ENCODE measurements around the gene FOXN3.

FOXN3 gene

DNA sequence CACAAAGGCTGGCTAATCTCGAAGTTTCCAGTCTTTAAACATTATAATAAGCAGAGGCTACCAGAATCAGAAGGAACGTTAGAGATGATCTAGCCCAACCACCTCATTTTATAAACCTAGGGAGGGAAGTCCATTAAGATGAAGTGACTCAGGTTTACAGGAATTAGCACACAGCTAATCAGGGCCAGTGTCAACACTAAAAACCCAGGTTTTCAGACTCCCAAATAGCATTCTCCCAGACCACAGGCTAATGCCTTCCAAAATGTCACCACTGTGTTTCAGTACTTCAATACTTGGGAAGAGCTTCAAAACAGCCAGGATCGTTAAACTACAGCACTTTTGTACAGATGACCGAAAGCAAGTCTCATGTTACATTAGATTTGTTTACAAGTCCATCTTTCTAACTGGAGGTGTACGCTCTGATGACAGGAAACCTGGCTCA lies 89.2 kb downstream of the FOXN3 start:
- H3K36me3 ChIP-seq (ENCODE audit: control insufficient read depth, insufficient read depth, low read length) = peaks cover 42% of the 10 kb centered on the region
- H3K9ac ChIP-seq (ENCODE audit: low read depth, low read length) = no peak overlapping the region
- no peak overlapping the region for H3K4me3 ChIP-seq (ENCODE audit: low read depth, low read length)
- peak overlapping the region; percentile 20 for H3K27ac ChIP-seq (ENCODE audit: low read depth, low read length)
- H3K9me3 ChIP-seq (ENCODE audit: control insufficient read depth, insufficient read depth, low read length) = no peaks in the 10 kb centered on the region
- no peaks in the 10 kb centered on the region for H3K27me3 ChIP-seq (ENCODE audit: control insufficient read depth, insufficient read depth, low read length)
- H3K4me1 ChIP-seq (ENCODE audit: control insufficient read depth, insufficient read depth, low read length) = peaks cover 10% of the 10 kb centered on the region

DNA sequence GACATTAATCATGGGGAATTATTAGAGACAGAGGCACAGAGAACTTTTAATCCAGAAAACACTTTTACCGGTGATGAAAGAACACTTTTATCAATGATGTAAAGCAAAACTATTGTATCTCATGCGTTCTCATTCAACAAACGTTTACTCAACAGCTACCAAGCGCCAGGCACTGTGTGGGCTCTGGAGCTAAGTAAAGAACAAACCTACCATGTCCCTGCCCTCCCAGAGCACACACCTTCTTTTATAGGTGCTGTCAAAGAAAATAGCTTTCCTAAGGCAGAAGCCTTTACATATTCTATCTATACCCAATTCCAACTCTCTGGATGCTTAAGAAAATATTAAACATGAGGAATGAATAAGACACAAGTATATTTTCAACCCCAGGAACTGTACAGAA lies 91.1 kb downstream of the FOXN3 start:
- Histone ChIP-seq H3K27me3 (ENCODE audit: control insufficient read depth, insufficient read depth, low read length) (no peaks in the 10 kb centered on the region), H3K9ac (ENCODE audit: low read depth, low read length) (no peak overlapping the region)

DNA sequence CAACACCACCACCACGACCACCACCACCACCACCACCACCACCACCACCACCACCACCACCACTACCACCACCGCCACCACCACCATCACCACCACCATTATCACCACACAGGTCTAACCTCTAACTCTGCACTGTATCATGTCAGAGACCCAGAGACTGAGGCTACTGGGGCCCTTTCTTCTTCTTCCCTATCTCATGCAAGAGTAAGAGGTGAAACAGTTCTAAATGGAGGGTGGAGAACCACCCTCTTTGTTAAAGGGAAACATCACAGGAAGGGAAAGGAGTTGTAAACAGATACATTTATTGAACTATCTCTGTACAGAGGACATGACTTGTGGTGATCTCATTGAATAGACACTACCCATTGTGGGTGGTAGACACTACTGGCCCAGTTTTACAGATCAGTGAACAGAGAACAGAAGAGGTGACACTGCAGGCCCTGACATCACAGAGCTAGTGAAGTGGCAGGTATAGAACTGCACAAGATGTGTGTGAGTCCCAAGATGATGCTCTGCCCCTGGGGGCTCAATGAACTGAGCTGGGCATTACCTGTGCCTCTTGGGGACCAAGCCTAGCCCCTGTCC lies 91.6 kb downstream of the FOXN3 start:
- Histone ChIP-seq H3K36me3 (ENCODE audit: control insufficient read depth, insufficient read depth, low read length) (peaks cover 34% of the 10 kb centered on the region), H3K9ac (ENCODE audit: low read depth, low read length) (no peak overlapping the region), H3K4me1 (ENCODE audit: control insufficient read depth, insufficient read depth, low read length) (no peaks in the 10 kb centered on the region), H3K27ac (ENCODE audit: low read depth, low read length) (no peak overlapping the region), H3K27me3 (ENCODE audit: control insufficient read depth, insufficient read depth, low read length) (no peaks in the 10 kb centered on the region), H3K9me3 (ENCODE audit: control insufficient read depth, insufficient read depth, low read length) (no peaks in the 10 kb centered on the region), H3K4me3 (ENCODE audit: low read depth, low read length) (no peak overlapping the region)

More for the DNA sequence above, 91.1 kb downstream of the FOXN3 start:
- Histone ChIP-seq H3K27ac (ENCODE audit: low read depth, low read length) (no peak overlapping the region), H3K4me3 (ENCODE audit: low read depth, low read length) (no peak overlapping the region), H3K36me3 (ENCODE audit: control insufficient read depth, insufficient read depth, low read length) (peaks cover 39% of the 10 kb centered on the region), H3K4me1 (ENCODE audit: control insufficient read depth, insufficient read depth, low read length) (peaks cover 4% of the 10 kb centered on the region), H3K9me3 (ENCODE audit: control insufficient read depth, insufficient read depth, low read length) (no peaks in the 10 kb centered on the region)

DNA sequence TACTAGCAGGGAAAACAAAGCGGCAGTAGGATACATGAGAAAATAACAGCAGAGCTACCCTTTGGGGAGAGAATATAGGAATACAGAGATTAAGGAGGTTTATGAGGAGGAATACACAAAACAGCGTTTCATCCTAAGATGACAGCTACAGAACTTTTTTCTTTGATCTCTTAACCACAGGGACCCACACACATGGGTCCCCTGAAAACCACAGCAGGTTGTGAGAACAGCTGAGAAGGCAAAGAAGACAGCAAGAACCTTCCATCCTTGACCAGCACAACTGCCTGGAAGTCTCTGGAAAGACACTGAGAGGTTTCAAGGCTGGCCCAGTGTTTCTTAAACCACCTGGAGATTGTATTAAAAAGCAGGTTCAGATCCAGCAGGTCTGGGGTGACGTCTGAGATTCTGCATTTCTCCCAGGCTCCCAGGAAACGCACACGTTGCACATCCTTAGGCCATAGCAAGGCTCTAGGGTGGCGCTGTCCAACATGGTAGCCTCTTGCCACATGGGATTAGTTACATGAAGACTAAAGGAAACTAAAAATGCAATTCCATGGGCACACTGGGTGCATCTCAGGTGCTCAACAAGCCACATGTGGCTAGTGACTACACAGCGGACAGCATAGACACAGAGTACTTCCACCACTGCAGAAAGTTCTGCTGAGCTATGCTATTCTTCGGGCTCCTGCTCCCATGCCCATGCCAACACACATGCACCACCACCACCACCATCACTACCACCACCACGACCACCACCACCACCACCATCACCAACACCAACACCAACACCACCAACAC lies 92.3 kb downstream of the FOXN3 start:
- Histone ChIP-seq H3K27me3 (ENCODE audit: control insufficient read depth, insufficient read depth, low read length) (no peaks in the 10 kb centered on the region), H3K4me1 (ENCODE audit: control insufficient read depth, insufficient read depth, low read length) (no peaks in the 10 kb centered on the region), H3K4me3 (ENCODE audit: low read depth, low read length) (no peak overlapping the region), H3K36me3 (ENCODE audit: control insufficient read depth, insufficient read depth, low read length) (peaks cover 40% of the 10 kb centered on the region), H3K9ac (ENCODE audit: low read depth, low read length) (no peak overlapping the region), H3K27ac (ENCODE audit: low read depth, low read length) (no peak overlapping the region), H3K9me3 (ENCODE audit: control insufficient read depth, insufficient read depth, low read length) (no peaks in the 10 kb centered on the region)

DNA sequence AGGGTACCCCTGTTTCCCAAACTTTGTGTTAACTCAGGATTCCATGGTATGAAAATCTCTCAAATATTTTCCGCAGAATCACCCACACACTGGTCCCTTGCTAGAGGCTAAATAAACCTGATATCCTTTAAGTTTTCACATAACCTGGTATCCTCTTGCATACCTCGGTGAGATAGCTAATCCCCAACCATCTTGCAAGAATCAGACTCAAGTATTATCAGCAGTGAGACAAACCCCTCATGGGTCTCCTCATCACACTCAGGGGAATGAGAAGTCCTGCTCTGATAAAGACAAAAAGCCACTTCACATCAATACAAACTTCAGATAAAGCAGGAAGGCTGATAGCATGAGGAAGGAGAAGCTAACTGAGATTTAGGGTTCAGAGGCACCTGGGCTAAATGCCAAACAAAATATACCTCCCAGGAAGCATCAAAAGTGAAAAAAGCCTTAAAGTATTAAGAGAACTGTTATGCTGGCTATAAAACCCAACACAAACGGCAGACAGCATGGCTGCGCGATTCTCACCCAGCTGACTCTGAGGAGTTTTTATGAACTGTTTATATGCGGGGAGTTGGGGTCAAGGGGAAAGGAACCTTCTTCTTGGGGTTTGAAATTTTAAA lies 96.5 kb downstream of the FOXN3 start:
- Histone ChIP-seq H3K36me3 (ENCODE audit: control insufficient read depth, insufficient read depth, low read length) (peaks cover 56% of the 10 kb centered on the region), H3K9me3 (ENCODE audit: control insufficient read depth, insufficient read depth, low read length) (no peaks in the 10 kb centered on the region), H3K4me1 (ENCODE audit: control insufficient read depth, insufficient read depth, low read length) (peaks cover 7% of the 10 kb centered on the region)

DNA sequence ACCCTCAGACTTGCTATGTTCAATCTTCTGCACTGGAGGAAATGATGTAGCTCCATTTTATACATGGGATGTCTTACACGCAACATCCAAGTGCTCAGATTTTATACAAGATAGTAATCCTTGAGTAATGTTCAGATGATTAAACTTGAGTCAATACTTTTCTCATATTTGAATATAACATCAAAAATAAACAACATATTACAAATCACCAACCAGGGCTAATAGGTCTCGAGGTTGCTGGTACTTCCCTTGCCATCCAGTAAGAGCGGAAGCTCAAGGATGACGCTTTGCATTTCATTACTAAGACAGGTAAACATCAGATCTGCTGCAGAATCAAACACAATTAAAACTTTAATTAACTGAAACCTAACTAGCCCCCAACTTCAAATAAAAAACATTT lies 97.3 kb downstream of the FOXN3 start:
- Histone ChIP-seq H3K4me3 (ENCODE audit: low read depth, low read length) (no peak overlapping the region), H3K27me3 (ENCODE audit: control insufficient read depth, insufficient read depth, low read length) (no peaks in the 10 kb centered on the region), H3K9me3 (ENCODE audit: control insufficient read depth, insufficient read depth, low read length) (no peaks in the 10 kb centered on the region), H3K36me3 (ENCODE audit: control insufficient read depth, insufficient read depth, low read length) (peaks cover 58% of the 10 kb centered on the region), H3K9ac (ENCODE audit: low read depth, low read length) (no peak overlapping the region), H3K27ac (ENCODE audit: low read depth, low read length) (no peak overlapping the region), H3K4me1 (ENCODE audit: control insufficient read depth, insufficient read depth, low read length) (peaks cover 7% of the 10 kb centered on the region)

More for the DNA sequence above, 96.5 kb downstream of the FOXN3 start:
- no peaks in the 10 kb centered on the region for H3K27me3 ChIP-seq (ENCODE audit: control insufficient read depth, insufficient read depth, low read length)
- no peak overlapping the region for H3K4me3 ChIP-seq (ENCODE audit: low read depth, low read length)
- no peak overlapping the region for H3K27ac ChIP-seq (ENCODE audit: low read depth, low read length)
- H3K9ac ChIP-seq (ENCODE audit: low read depth, low read length) = no peak overlapping the region

DNA sequence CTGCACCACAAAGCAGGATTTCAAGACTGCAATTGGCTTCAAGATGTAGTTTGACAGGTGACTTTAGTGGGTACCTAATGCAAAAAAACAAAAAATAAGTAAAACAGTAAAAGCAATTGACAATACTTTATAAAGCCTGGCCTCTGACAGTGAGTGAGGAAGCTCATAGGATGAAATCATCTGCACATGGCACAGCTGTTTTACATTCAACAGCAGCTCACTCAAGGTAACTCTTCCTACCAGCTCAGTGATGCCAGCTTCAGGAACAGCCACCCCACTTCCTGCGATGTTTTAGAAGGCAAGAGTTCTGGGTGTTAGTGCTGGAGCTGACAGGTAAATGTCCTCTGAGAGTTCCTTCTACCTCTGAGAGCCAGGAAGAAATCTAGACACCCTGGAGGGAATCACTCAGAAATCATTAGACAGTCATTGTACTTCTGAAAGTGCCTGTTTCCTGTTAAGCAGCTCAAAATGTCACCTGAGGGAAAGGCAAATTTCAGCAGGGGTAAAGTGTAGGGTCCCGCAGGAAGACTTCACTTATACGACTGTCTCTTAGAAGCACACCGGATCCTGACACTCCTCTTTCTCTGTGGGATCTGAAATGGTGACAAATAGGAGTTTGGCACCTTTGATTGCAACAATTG lies 99.9 kb downstream of the FOXN3 start:
- H3K36me3 ChIP-seq (ENCODE audit: control insufficient read depth, insufficient read depth, low read length) = peaks cover 44% of the 10 kb centered on the region
- H3K27ac ChIP-seq (ENCODE audit: low read depth, low read length) = no peak overlapping the region
- 0 out of 2 replicates have a peak overlapping the region, but pooled peaks have one; percentile 36 for H3K9ac ChIP-seq (ENCODE audit: low read depth, low read length)
- no peaks in the 10 kb centered on the region for H3K27me3 ChIP-seq (ENCODE audit: control insufficient read depth, insufficient read depth, low read length)
- peaks cover 7% of the 10 kb centered on the region for H3K4me1 ChIP-seq (ENCODE audit: control insufficient read depth, insufficient read depth, low read length)
- no peak overlapping the region for H3K4me3 ChIP-seq (ENCODE audit: low read depth, low read length)
- H3K9me3 ChIP-seq (ENCODE audit: control insufficient read depth, insufficient read depth, low read length) = no peaks in the 10 kb centered on the region

DNA sequence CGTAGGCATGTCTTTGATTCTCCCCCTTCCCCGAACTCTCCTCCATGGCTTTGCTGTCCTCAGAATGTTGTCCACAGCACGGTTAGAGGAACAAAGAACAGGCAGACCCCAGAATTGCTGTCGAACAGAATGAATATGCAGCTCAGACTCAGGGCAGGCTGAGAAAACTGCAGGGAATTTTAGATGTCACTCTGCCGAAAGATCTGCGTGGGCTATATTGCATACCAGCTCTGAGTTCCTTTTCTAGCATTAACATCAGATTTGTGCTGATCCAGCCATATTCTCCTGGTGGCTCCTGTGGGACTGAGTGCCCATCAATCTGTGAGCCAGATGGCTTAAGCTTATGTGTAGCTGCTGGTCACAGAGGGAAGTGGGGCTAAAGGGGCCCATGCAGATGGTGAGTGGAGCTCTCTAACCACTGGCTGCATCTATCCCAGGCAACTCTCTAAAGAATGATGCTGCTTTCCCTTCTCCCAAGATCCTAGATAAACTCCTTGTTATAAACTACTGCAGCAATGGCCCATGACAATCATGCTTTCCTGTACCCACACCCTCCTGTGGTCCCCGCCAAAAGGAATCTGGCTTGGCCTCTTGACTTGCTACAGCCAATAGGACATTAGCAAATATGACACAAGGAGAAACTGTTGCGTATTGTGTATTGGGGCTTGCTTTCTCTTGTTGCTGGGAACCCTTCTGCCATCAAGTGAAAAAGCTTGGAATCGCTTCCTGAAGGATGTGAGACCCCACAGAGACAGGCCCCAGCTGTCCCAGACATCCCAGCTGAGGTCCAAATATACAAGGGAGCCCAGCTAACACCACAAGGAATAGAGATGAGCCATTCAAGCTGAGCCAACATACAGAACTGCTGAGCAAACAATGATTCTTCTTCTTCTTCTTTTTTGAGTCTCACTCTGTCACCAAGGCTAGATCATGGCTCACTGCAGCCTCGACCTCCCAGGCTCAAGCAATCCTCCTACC lies 101.3 kb downstream of the FOXN3 start:
- Histone ChIP-seq H3K27ac (ENCODE audit: low read depth, low read length) (no peak overlapping the region), H3K9me3 (ENCODE audit: control insufficient read depth, insufficient read depth, low read length) (no peaks in the 10 kb centered on the region), H3K4me3 (ENCODE audit: low read depth, low read length) (no peak overlapping the region), H3K9ac (ENCODE audit: low read depth, low read length) (no peak overlapping the region), H3K36me3 (ENCODE audit: control insufficient read depth, insufficient read depth, low read length) (peaks cover 44% of the 10 kb centered on the region), H3K4me1 (ENCODE audit: control insufficient read depth, insufficient read depth, low read length) (peaks cover 7% of the 10 kb centered on the region), H3K27me3 (ENCODE audit: control insufficient read depth, insufficient read depth, low read length) (no peaks in the 10 kb centered on the region)

DNA sequence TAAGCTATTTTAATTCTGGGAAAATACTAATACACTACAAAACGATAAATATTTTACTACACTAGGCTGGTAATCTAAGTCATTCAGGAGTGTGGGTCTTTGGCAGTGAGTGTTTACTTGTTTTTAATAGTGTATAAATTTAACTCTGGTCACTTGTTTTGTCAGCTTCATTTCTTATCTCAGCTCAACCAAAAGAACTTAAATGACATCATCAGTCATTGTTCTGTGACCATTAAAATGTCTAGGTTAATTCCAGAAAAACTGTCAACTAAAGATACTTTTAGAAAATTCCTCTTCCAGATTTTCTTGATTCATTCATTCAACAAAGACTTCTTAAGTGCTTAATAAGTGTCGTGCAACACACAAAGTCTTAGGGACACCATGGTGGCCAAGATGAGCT lies 102.8 kb downstream of the FOXN3 start:
- no peaks in the 10 kb centered on the region for H3K27me3 ChIP-seq (ENCODE audit: control insufficient read depth, insufficient read depth, low read length)
- H3K27ac ChIP-seq (ENCODE audit: low read depth, low read length) = no peak overlapping the region
- H3K9me3 ChIP-seq (ENCODE audit: control insufficient read depth, insufficient read depth, low read length) = no peaks in the 10 kb centered on the region
- peaks cover 21% of the 10 kb centered on the region for H3K4me1 ChIP-seq (ENCODE audit: control insufficient read depth, insufficient read depth, low read length)
- H3K4me3 ChIP-seq (ENCODE audit: low read depth, low read length) = no peak overlapping the region
- H3K9ac ChIP-seq (ENCODE audit: low read depth, low read length) = no peak overlapping the region
- H3K36me3 ChIP-seq (ENCODE audit: control insufficient read depth, insufficient read depth, low read length) = peaks cover 34% of the 10 kb centered on the region

DNA sequence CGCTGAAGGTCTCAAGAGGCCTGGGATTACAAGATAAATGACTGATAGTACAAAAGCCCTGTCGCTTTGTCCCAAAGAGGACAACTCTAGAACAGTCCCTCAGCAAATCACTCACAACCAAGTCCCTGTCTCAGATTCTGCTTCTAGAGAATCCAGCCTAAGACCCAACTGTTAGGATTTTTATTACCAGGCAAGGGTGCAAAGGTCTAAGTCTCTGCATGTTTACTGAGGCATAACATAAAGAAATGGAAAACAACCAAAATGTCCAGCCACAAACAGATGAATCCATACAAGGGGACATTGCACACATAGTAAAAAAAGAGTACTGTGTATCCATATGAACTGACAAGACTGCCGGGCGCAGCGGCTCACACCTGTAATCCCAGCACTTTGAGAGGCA lies 104.1 kb downstream of the FOXN3 start:
- Histone ChIP-seq H3K4me3 (ENCODE audit: low read depth, low read length) (no peak overlapping the region), H3K9ac (ENCODE audit: low read depth, low read length) (no peak overlapping the region), H3K27ac (ENCODE audit: low read depth, low read length) (no peak overlapping the region), H3K4me1 (ENCODE audit: control insufficient read depth, insufficient read depth, low read length) (peaks cover 32% of the 10 kb centered on the region), H3K27me3 (ENCODE audit: control insufficient read depth, insufficient read depth, low read length) (no peaks in the 10 kb centered on the region), H3K36me3 (ENCODE audit: control insufficient read depth, insufficient read depth, low read length) (peaks cover 28% of the 10 kb centered on the region), H3K9me3 (ENCODE audit: control insufficient read depth, insufficient read depth, low read length) (no peaks in the 10 kb centered on the region)

Measured in HUES48 (cell line).